ENCODE data around the gene DOCK3.
"Not testable (repeated sequence)": the region's sequence is repeated elsewhere in the genome, so short reads cannot be mapped to it uniquely, and the experiment has no call there.

Gene DOCK3

DNA sequence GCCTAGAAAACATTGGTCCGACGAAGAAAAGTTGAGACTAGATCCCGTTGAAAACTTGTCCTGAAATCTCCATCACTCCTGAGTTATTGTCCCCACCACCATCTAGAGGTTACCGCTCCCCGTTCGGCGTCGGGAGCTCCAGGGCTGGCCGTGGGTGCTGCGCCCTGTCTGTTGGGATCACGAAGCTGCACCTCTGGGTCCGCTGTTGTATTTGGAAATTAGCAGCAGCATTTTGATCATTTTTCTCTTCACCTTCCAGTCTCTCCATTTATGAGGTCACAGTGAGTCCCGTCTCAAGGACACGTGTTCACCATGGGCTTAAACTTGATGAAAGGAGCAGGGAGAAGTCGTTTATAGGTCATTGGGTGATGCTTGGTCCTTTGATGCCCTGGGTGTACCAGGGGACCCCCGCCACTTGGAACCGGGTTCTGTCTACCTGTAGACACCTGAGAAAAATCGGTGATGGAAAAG, 710.9 kb downstream of the DOCK3 start:
- no peak for DNase-seq (ENCODE audit: low read depth in 2 of 2)

GRCh38 chr3:51386159-51386851, 711.6 kb downstream of the DOCK3 start:
- no peak for DNase-seq (ENCODE audit: low read depth in 2 of 2)

DNA sequence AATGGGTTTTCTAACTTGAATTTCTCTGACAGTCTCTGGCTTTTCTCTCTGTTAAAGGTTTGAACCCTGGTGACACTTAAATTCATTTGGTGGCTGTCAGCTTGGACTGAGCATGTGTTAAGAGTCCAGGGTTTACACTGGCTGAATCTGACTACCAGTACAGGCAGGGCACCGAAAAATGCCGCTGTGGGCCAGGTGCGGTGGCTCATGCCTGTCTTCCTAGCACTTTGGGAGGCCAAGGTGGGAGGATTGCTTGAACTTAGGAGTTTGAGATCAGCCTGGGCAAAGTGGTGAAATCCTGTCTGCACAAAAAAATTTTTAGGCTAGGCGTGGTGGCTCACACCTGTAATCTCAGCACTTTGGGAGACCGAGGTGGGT, 712.1 kb downstream of the DOCK3 start:
- no peak for DNase-seq (ENCODE audit: low read depth in 2 of 2)

DNA sequence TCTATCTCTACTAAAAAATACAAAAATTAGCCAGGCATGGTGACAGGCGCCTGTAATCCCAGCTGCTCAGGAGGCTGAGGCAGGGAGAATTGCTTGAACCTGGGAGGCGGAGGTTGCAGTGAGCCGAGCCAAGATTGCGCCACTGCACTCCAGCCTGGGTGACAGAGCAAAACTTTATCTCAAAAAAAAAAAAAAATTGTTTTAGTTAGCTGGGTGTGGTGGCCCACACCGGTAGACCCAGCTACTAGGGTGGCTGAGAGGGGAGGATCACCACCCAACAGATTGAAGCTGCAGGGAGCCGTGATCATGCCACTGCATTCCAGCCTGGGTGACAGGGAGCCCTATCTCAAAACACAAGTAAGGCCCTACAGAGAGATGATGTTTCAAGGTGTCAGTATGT, 712.6 kb downstream of the DOCK3 start:
- not testable (repeated sequence) for DNase-seq (ENCODE audit: low read depth in 2 of 2)

DNA sequence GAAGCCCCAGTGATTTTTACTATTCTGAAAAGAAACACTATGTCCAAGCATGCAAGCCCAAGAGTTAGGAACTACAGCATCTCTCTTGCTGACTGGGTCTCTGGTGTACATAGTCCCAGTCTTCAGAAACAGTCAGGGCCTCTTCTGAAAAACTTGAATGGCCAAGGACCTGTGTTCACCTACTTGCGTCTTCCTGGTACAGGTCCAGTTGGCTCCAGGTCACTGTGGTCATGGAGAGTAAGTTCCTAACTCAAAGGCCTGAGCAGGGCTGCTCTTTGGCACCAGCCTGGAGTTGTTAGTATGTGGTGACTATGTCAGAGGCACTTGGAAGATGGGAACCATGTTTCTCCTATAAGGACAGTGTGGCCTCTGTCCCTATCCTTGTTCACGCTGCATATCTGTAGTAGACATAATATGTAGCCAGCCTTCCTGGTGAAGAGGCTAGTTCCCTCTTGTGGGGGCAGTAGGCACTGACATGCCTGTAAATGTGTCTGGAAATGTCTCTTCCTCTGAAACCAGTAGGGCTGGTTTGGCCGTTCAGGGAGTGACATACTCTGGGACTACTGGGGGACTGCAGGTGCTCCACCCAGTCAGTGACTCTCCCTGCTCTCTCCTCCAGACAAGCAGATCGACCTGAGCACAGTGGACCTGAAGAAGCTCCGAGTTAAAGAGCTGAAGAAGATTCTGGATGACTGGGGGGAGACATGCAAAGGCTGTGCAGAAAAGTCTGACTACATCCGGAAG, 713.7 kb downstream of the DOCK3 start:
- no peak for DNase-seq (ENCODE audit: low read depth in 2 of 2)

DNA sequence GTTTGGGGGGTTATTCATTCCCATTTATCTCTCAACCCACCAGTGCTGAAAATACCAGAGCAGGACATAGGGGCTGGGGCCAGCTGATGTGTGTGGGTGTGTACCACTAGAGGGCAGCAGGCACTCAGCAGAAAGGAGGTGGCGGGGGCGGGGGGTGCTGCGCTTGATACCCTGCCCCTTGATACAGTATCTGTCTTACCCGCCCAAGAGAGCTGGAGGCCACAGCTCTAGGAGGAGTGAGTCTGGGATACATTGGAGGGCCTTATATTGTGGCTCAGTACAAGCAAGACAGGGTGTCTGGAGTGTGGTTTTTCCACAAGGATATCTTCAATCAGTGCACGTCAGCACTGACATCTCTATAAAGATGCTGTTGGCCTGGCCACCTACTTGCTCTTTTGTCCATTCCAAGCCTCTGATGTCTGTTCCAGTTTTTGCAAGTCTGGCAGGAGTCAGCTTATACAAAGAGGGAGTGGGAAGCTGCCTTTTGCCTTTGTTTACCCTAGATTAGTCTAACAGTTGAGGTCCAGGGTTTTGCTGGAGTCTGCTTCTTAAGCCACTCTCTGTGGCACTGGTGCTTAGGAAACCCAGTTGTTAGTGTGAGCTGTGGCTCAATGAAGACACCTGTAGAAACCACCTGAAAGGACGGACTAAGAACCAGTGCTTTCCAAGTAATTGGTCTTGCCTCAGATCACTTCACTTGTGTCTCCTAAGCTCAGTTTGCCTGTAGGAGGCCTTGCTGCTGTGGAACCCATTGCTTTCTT, 714.9 kb downstream of the DOCK3 start:
- DNase-seq (ENCODE audit: low read depth in 2 of 2): peak; percentile 13 to 29

- no peak for DNase-seq (ENCODE audit: low read depth in 2 of 2)
Observed at GRCh38 chr3:51390246-51391074, 715.7 kb downstream of the DOCK3 start.

GRCh38 chr3:51391075-51391565, 716.4 kb downstream of the DOCK3 start, which contains the start of gene RBM15B:
Gene RBM15B (plus strand): TSS chr3:51391285. CDS start chr3:51391400, 115 bp downstream.
- peak; percentile 93 to 94 for DNase-seq (ENCODE audit: low read depth in 2 of 2)

DNA sequence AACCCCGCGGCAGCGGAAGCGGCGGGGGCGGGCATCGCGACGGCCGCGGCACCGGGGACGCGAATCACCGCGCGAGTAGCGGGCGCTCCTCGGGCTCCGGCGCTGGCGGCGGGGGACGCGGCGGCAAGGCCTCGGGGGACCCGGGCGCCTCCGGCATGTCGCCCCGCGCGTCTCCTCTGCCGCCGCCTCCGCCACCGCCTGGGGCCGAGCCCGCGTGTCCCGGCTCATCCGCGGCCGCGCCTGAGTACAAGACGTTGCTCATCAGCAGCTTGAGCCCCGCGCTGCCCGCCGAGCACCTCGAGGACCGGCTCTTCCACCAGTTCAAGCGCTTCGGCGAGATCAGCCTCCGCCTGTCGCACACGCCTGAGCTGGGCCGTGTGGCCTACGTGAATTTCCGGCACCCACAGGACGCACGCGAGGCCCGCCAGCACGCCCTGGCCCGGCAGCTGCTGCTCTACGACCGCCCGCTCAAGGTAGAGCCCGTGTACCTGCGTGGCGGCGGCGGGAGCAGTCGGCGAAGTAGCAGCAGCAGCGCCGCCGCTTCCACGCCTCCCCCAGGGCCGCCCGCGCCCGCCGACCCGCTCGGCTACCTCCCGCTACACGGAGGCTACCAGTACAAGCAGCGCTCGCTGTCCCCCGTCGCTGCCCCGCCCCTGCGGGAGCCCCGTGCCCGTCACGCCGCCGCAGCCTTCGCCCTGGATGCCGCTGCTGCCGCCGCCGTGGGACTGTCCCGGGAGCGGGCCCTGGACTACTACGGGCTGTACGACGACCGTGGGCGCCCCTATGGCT, 717.0 kb downstream of the DOCK3 start:
- no peak for DNase-seq (ENCODE audit: low read depth in 2 of 2)

DNA sequence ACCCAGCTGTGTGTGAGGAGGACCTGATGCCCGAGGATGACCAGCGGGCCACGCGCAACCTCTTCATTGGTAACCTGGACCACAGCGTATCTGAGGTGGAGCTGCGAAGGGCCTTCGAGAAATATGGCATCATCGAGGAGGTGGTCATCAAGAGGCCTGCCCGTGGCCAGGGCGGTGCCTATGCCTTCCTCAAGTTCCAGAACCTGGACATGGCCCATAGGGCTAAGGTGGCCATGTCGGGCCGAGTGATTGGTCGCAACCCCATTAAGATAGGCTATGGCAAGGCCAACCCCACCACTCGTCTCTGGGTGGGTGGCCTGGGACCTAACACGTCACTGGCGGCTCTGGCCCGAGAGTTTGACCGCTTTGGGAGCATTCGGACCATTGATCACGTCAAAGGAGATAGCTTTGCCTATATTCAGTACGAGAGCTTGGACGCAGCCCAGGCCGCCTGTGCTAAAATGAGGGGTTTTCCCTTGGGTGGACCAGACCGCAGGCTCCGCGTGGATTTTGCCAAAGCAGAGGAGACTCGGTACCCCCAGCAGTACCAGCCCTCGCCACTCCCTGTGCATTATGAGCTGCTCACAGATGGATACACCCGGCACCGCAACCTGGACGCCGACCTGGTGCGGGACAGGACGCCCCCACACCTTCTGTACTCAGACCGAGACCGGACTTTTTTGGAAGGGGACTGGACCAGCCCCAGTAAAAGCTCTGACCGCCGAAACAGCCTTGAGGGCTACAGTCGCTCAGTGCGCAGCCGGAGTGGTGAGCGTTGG, 717.8 kb downstream of the DOCK3 start:
- DNase-seq (ENCODE audit: low read depth in 2 of 2): no peak

- DNase-seq (ENCODE audit: low read depth in 2 of 2): no peak
Observed at GRCh38 chr3:51393134-51393495, 718.4 kb downstream of the DOCK3 start.

DNA sequence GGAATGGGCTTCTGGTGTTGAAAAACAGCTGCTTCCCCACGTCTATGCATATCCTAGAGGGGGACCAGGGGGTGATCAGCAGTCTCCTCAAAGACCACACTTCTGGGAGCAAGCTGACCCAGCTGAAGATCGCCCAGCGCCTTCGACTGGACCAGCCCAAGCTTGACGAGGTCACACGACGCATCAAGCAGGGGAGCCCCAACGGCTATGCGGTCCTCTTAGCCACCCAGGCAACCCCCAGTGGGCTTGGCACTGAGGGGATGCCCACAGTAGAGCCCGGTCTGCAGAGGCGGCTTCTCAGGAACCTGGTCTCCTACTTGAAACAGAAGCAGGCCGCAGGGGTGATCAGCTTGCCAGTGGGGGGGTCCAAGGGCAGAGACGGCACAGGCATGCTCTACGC, 718.8 kb downstream of the DOCK3 start:
- no peak for DNase-seq (ENCODE audit: low read depth in 2 of 2)

- DNase-seq (ENCODE audit: low read depth in 2 of 2): no peak
Observed at GRCh38 chr3:51394541-51394940, 719.8 kb downstream of the DOCK3 start.

GRCh38 chr3:51395493-51396213, 720.9 kb downstream of the DOCK3 start:
- no peak for DNase-seq (ENCODE audit: low read depth in 2 of 2)

DNA sequence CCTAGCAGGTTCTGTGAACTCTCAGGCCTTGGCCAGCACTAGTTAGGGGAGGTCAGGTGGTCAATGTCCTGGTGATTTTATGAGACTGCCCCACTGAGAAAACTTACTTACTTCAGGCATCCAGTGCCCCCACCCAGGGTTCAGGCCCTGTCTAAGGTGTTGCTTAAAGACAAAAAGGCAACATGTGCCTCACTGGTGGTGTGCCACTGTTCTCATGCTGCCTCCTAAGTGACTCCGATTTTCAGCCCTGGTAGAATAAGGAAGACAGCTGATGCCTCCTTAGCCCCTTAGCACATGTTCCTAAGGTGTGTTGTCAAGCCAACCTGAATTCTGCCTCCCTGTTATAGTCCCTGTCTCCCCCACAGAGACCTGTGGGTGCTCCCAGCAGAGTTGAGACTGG, 721.7 kb downstream of the DOCK3 start:
- DNase-seq (ENCODE audit: low read depth in 2 of 2): no peak

GRCh38 chr3:51397392-51397791, 722.7 kb downstream of the DOCK3 start:
- no peak for DNase-seq (ENCODE audit: low read depth in 2 of 2)

- no peak for DNase-seq (ENCODE audit: low read depth in 2 of 2)
Observed at GRCh38 chr3:51398595-51399310, 724.0 kb downstream of the DOCK3 start.

DNA sequence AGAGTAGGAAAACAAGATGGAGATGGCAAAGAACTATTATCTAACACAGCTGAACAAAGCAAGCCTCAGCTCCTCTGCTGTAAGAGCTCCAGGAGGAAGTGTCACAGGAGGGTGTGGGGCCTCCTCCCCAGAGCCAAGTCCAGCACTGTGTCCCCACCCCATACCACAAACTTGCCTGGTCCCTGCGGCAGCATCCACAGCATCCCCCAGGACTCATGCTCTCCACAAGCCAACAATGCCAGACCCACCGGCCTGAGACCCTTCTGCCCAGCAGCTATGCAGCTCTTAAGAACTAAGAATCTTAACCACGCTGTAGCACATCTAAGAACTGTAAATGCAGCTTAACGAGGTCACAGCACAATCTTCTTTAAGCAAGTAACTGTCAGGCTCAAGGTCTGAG, 725.4 kb downstream of the DOCK3 start:
- no peak for DNase-seq (ENCODE audit: low read depth in 2 of 2)

DNA sequence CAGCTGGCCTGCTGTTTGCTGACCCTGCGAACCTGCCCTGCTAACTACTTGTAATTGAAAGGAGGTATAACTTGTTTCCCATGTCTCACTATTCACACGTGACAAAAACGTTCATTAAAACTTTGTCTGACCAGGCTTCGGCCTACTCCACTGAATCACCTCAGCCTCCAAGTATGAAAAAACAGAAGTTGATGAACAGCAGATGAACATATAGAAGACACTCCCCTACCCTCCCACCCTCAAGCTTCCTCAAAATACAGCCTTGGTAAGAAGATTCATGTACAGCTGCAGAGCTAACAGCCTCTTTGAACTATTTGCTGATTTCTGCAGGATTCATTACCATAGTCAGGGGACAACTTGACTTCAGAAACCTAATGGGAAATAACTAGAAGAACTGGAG, 727.0 kb downstream of the DOCK3 start:
- DNase-seq (ENCODE audit: low read depth in 2 of 2): no peak
